Measurements from ENCODE around the gene GABRA5. TPM values are rescaled to one million over a fixed set of nuclear protein-coding genes. Genes with fewer than 3 reads are reported as not detected.

Gene GABRA5
- total RNA-seq, 1 experiment from 2014 or later = 4.9 TPM

DNA sequence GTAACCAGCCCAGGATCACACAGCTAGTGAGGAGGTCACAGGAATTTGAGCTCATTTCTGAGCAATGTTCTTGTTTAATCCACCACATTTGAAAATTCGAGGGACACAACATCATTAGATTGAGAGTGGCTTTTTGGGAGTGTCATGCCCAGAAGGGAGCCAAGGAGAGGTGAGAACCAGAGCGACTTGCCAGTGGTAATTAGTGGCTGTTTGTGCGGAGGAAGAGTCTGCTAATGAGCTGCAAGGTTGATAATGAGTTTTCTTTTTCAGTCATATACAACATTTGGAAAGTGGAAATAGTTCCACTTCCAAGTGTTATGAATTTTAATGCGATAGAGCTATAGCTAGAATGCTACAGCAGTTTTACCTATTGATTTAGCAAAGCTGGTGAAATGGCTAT lies 19.7 kb downstream of the GABRA5 start:
- Histone ChIP-seq H3T11ph (ENCODE audit: low read length) (no peak overlapping the region), H4K20me1 (ENCODE audit: control insufficient read depth, insufficient read depth, insufficient read length) (no peaks in the 10 kb centered on the region), H3K79me1 (ENCODE audit: insufficient read depth, low read depth, low read length, poor library complexity, severe bottlenecking) (no peaks in the 10 kb centered on the region), H3K14ac (ENCODE audit: insufficient read depth, low read length) (no peak overlapping the region), H3K23me2 (ENCODE audit: insufficient read length, low read depth, low read length, poor library complexity, severe bottlenecking) (no peaks in the 10 kb centered on the region), H4K5ac (ENCODE audit: insufficient read length, low read depth, low read length) (no peak overlapping the region), H3K9ac (ENCODE audit: extremely low read depth, insufficient read length, low read length) (no peak overlapping the region), H2BK5ac (ENCODE audit: insufficient read length, low read length) (no peak overlapping the region), H3K9me3 (ENCODE audit: control insufficient read depth, low read depth, low read length) (no peaks in the 10 kb centered on the region), H3K27ac (ENCODE audit: insufficient read length, low read depth, low read length) (no peak overlapping the region), H3K56ac (ENCODE audit: insufficient read length, low read depth, low read length) (no peak overlapping the region), H2BK20ac (ENCODE audit: low read depth, low read length, poor library complexity, severe bottlenecking) (no peak overlapping the region), H3K18ac (ENCODE audit: insufficient read length, low read depth, low read length) (no peak overlapping the region), H3K79me2 (ENCODE audit: insufficient read depth, low read length) (no peaks in the 10 kb centered on the region), H2BK15ac (ENCODE audit: low read depth, low read length) (no peak overlapping the region), H3K27me3 (ENCODE audit: insufficient read depth, low read length) (no peaks in the 10 kb centered on the region), H4K91ac (ENCODE audit: insufficient read length, low read depth, low read length) (no peak overlapping the region), H3K4me2 (ENCODE audit: insufficient read depth, insufficient read length, low read length) (no peak overlapping the region), H3K4ac (ENCODE audit: low read depth, low read length) (no peak overlapping the region), H2BK12ac (ENCODE audit: insufficient read length, low read depth, low read length) (no peak overlapping the region), H2AK5ac (ENCODE audit: insufficient read length, low read length) (no peak overlapping the region), H4K8ac (replicated peaks; ENCODE audit: insufficient read length, low read depth, low read length) (no peak overlapping the region), H2BK120ac (ENCODE audit: low read depth, low read length, poor library complexity, severe bottlenecking) (no peak overlapping the region), H2AFZ (ENCODE audit: low read length) (no peak overlapping the region), H3K23ac (ENCODE audit: insufficient read length, low read depth, low read length) (no peak overlapping the region), H3K4me1 (ENCODE audit: insufficient read depth, low read length) (no peaks in the 10 kb centered on the region)
- no peaks in the 10 kb centered on the region; the same call in 1 of the 2 replicates for H3K27me3 Mint-ChIP-seq (ENCODE audit: low read depth)
- H3K9me3 Mint-ChIP-seq = no peaks in the 10 kb centered on the region; a peak in 1 of 5 replicates
- no CpG with 5 or more reads among the region's 4 CpGs for WGBS (ENCODE audit: extremely low coverage, insufficient read length, low lambda C conversion rate)
- H3K36me3 Mint-ChIP-seq (ENCODE audit: insufficient read depth in 1 of 3, low read depth in 3 of 3) = peaks cover 0 to 9% (median 8%) of the 10 kb centered on the region in 3 experiments; a peak in 3 of 7 replicates
- H3K27ac Mint-ChIP-seq = no peak overlapping the region
- peaks cover under 1 to 1% of the 10 kb centered on the region in 2 experiments; a peak in 3 of 4 replicates for H3K4me1 Mint-ChIP-seq
- no peak overlapping the region for H3K4me3 Mint-ChIP-seq
- no peak for DNase-seq
- TF ChIP-seq, protein P1, sequence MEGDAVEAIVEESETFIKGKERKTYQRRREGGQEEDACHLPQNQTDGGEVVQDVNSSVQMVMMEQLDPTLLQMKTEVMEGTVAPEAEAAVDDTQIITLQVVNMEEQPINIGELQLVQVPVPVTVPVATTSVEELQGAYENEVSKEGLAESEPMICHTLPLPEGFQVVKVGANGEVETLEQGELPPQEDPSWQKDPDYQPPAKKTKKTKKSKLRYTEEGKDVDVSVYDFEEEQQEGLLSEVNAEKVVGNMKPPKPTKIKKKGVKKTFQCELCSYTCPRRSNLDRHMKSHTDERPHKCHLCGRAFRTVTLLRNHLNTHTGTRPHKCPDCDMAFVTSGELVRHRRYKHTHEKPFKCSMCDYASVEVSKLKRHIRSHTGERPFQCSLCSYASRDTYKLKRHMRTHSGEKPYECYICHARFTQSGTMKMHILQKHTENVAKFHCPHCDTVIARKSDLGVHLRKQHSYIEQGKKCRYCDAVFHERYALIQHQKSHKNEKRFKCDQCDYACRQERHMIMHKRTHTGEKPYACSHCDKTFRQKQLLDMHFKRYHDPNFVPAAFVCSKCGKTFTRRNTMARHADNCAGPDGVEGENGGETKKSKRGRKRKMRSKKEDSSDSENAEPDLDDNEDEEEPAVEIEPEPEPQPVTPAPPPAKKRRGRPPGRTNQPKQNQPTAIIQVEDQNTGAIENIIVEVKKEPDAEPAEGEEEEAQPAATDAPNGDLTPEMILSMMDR (conservative IDR thresholded peaks at IDR 0.05) = no peak
